IPS-15b (cell line): ENCODE data around the gene SH3RF1.

Source experiments
- H3K27me3 ChIP-seq: one replicate; pipeline ENCODE4 v1.6.1; 2013; ENCODE audit warnings: low read length; ENCODE audit not compliant: control insufficient read depth, insufficient read depth
- H3K36me3 ChIP-seq: one replicate; pipeline ENCODE4 v1.6.1; 2013; ENCODE audit warnings: low read length; ENCODE audit not compliant: control insufficient read depth, insufficient read depth
- H3K4me1 ChIP-seq: one replicate; pipeline ENCODE4 v1.6.1; 2013; ENCODE audit warnings: mild to moderate bottlenecking, low read length; ENCODE audit not compliant: control insufficient read depth, insufficient read depth
- H3K4me3 ChIP-seq: one replicate; pipeline ENCODE4 v1.5.1; 2013; ENCODE audit warnings: low read depth, low read length
- H3K9ac ChIP-seq: one replicate; pipeline ENCODE4 v1.6.1; 2013; ENCODE audit warnings: low read depth, mild to moderate bottlenecking, low read length
- H3K9me3 ChIP-seq: one replicate; pipeline ENCODE4 v1.6.1; 2013; ENCODE audit warnings: mild to moderate bottlenecking, low read length; ENCODE audit not compliant: control insufficient read depth, insufficient read depth

SH3RF1 gene

DNA sequence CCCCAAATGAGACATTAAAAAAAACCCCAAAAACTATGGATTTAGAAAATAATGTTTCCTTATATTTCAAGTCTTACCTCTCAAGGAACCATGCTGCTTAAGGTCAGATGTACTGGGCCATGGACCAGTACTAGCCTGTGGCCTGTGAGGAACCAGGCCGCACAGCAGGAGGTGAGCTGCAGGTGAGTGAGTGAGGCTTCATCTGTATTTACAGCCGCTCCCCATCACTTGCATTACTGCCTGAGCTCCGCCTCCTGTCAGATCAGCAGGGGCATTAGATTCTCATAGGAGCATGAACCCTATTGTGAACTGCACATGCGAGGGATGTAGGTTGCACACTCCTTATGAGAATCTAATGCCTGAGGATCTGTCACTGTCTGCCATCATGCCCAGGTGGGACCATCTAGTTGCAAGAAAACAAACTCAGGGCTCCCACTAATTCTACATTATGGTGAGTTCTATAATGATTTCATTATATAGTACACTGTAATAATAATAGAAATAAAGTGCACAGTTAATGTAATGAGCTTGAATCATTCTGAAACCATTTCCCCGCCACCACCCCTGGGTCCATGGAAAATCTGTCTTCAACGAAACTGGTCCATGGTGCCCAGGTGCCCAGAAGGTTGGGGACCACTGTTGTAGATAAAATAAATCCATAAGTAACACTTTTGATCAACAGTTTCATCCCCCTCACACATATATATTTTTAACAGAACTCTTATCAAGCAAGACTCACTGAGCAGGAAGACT is 155.4 kb downstream of the SH3RF1 start:
- H3K36me3 ChIP-seq = no peaks in the 10 kb centered on the region

DNA sequence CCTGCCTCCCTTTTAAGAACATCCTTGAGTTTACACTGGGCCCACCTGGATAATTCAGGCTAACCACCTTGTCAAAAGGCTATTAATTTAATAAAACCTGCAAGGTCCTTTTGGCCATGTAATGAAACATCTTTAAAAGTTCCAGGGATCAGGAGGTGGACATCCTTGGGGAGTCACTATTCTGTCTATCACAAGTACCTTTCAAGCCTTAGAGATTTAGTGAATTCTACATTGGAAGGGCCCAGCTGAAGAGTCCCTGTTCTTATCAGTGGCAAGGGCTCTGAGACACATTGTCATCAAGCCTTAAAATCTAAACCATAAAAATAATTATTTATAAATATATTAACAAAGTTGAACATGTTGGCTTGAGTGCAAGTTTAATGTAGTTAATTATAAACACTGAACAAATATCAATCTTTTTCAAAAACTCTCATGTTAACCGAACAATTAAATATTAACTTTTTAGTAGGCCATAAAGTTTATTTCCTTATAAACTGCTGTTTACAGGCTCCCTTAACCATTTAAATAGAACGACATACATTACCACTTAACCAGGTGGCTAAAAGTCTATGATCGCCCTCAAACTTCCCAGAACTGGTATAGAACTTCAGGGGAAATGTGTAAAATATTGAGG is 156.3 kb downstream of the SH3RF1 start:
- Histone ChIP-seq H3K9me3 (no peaks in the 10 kb centered on the region), H3K36me3 (no peaks in the 10 kb centered on the region)

More for the DNA sequence above, 155.4 kb downstream of the SH3RF1 start:
- H3K4me3 ChIP-seq = no peak overlapping the region
- H3K4me1 ChIP-seq = peaks cover 4% of the 10 kb centered on the region
- no peak overlapping the region for H3K9ac ChIP-seq
- no peaks in the 10 kb centered on the region for H3K27me3 ChIP-seq
- H3K9me3 ChIP-seq = no peaks in the 10 kb centered on the region

DNA sequence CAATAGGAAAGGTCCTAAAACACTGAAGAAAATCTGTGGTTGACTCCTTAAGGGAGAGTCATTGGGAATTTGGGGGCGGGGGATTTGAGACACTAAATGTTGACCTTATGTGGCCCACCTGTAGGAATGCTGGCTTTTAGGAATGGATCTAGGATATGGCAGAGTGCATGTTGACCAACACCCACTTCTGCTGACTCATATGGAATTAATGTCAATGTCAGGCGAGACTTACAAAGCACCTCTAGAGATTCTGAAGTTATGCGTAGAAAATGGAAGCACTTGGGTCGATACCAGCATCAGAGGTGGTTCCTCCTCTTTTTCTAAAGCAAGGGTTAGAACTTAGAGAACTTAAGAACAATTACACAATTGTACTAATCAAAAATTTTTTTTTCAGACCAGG is 160.1 kb downstream of the SH3RF1 start:
- Histone ChIP-seq H3K4me1 (peaks cover 4% of the 10 kb centered on the region), H3K27me3 (no peaks in the 10 kb centered on the region), H3K9me3 (no peaks in the 10 kb centered on the region), H3K9ac (no peak overlapping the region), H3K36me3 (no peaks in the 10 kb centered on the region), H3K4me3 (no peak overlapping the region)

More for the DNA sequence above, 156.3 kb downstream of the SH3RF1 start:
- H3K4me3 ChIP-seq = no peak overlapping the region
- no peaks in the 10 kb centered on the region for H3K27me3 ChIP-seq
- peaks cover 4% of the 10 kb centered on the region for H3K4me1 ChIP-seq
- no peak overlapping the region for H3K9ac ChIP-seq

DNA sequence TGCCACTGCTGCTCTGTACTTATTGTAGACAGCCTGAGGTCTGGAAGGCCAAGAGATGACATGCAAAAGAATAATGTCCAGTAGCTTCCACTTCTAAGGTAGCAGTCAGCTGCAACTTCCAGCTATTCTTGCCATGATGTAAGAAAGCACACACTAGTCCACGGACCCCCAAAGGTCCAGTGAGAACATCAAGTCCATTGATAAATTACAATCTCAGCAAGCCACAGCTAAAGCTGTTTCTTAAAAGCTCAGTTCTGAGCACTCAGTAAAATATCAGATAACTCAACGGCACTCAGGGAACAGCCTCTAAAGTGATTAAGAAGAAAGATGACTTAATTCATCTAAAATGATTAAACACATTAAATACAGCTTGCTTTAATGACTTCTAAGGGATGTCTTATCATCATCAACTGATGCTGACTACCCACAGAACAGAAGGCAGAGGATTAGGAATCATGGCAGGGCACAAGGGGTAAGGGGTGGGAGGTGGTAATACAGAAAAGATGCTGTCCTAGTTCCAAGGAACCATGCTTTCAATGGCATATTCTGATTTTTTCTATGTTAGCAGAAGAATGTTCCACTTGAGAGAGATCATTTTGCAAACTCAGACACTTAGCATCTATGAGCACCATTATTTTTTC is 161.6 kb downstream of the SH3RF1 start:
- H3K27me3 ChIP-seq = no peaks in the 10 kb centered on the region
- H3K4me3 ChIP-seq = no peak overlapping the region
- H3K9ac ChIP-seq = no peak overlapping the region
- no peaks in the 10 kb centered on the region for H3K36me3 ChIP-seq
- H3K9me3 ChIP-seq = no peaks in the 10 kb centered on the region
- H3K4me1 ChIP-seq = peaks cover 6% of the 10 kb centered on the region

DNA sequence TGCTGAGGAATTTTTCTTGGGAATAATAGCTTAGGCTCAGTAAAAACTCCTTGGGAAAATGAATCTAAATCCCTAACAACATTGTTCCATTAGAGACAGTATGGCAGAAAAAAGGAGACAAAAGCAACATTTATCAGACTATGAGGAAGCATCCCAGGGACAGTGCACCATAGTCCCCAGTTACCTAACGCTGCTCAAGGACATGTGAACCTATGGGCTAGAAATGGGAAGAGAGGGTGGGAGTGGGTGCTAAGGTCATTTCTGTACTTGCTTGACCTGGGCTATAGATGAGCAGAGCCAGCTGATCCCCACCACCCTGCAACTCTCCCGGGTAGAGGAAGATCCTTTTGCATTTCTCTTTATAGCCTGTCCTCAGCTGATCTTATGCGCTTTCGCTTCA is 162.5 kb downstream of the SH3RF1 start:
- Histone ChIP-seq H3K27me3 (no peaks in the 10 kb centered on the region), H3K9me3 (no peaks in the 10 kb centered on the region), H3K4me1 (peaks cover 12% of the 10 kb centered on the region), H3K9ac (no peak overlapping the region), H3K4me3 (no peak overlapping the region), H3K36me3 (no peaks in the 10 kb centered on the region)

DNA sequence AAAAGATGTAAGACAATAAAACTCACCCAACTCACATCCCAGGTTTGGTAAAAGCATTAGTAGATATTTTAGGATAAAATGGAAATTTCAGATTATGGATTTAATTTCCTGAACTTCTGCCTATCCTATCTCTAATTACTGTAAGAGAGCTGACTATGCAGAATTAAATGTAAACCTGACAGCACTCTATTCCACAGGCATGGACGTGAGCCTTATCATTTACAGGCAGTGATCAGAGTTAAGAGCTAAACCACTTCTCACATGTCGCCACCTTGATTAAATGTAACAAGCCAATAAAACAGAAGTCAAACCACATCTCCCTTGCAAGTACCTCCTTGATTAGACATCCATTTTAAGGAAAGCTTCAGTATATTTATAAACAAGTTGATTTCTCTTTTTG is 163.2 kb downstream of the SH3RF1 start:
- Histone ChIP-seq H3K9ac (no peak overlapping the region), H3K27me3 (no peaks in the 10 kb centered on the region), H3K36me3 (no peaks in the 10 kb centered on the region), H3K4me3 (no peak overlapping the region), H3K9me3 (no peaks in the 10 kb centered on the region), H3K4me1 (peaks cover 10% of the 10 kb centered on the region)

DNA sequence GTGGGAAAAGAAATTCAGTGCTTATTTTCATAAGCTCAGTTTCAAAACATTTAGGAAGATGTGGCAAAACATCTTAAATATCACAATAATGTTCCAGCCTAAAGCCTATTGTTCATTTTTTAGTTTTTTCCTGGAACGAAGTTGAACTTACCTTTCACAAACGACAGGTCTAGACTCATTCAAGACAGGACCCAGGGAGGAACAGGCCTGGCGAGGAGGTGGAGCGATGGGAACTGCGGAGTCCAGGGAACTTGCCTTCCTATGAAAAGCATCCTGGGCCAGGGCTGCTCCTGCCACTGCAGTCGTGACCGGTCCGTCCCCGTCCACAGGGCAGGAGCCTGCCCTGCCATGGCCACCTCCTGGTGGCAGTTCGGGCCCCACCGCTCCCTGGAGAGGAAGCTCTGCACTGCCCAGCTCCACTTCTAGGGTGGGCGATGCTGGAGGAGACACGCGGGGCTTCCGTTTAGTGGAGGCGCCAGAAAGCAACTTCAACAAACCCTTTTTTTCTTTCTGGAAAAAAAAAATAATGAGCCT is 164.0 kb downstream of the SH3RF1 start:
- peaks cover 8% of the 10 kb centered on the region for H3K4me1 ChIP-seq
- no peak overlapping the region for H3K9ac ChIP-seq
- H3K4me3 ChIP-seq = no peak overlapping the region
- no peaks in the 10 kb centered on the region for H3K36me3 ChIP-seq
- H3K27me3 ChIP-seq = no peaks in the 10 kb centered on the region
- no peaks in the 10 kb centered on the region for H3K9me3 ChIP-seq

DNA sequence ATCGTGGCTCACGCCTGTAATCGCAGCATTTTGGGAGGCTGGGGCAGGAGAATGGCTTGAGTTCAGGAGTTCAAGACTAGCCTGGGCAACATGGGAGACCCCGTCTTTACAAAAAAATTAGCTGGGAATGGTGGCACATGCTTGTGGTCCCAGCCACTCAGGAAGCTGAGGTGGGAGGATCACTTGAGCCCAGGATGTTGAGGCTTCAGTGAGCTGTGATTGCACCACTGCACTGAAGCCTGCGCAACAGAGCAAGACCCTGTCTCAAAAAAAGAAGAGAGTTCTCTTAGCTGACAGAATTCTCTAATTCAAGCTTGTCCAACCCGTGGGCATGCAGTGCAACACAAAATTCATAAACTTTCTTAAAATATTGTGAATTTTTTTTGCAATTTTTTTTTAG is 165.1 kb downstream of the SH3RF1 start:
- Histone ChIP-seq H3K36me3 (no peaks in the 10 kb centered on the region), H3K9me3 (no peaks in the 10 kb centered on the region), H3K4me3 (no peak overlapping the region), H3K27me3 (no peaks in the 10 kb centered on the region), H3K4me1 (peaks cover 8% of the 10 kb centered on the region), H3K9ac (no peak overlapping the region)

DNA sequence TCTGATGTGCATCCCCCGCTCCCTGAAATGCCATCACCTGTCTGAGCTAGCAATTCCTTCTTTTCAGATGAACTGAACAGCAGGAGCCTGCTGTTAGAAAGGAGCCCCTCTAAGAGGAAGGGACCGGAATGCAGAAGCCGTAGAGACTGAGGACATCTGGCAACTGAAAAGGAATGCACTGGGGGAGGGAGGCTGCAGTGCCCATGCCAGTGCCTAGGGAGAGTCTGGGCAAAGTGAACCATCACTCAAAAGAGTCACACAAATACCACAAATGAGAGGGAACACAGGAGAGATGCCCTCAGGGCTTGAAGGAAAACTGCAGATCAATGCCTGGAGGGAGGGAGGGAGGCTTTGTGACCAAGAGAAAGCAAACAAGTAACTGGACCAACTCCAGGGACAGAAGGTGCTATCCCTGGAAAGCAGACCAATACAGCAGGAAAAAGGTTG is 166.8 kb downstream of the SH3RF1 start:
- H3K9me3 ChIP-seq = no peaks in the 10 kb centered on the region
- no peaks in the 10 kb centered on the region for H3K36me3 ChIP-seq
- H3K9ac ChIP-seq = no peak overlapping the region
- no peaks in the 10 kb centered on the region for H3K27me3 ChIP-seq
- no peak overlapping the region for H3K4me3 ChIP-seq
- peaks cover 8% of the 10 kb centered on the region for H3K4me1 ChIP-seq

DNA sequence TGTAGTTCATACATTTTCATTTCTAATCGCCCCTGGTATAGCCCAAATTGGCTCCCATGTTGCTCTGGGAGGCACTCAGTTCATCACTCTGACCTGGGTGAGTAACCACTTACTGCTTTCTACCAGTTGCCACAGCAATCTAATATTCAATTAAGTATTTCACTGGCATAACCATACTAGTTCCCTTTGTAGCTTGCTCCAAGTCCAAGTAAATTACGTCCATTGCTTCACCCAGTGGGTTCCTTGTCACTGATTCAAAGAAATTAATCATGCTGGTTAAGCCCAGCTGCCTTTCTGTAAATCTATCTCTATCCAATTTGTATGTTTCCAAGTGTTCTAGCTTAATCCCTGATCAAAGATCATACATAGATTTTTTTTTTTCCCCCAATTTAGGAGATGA is 168.7 kb downstream of the SH3RF1 start:
- Histone ChIP-seq H3K27me3 (no peaks in the 10 kb centered on the region), H3K9ac (no peak overlapping the region), H3K9me3 (no peaks in the 10 kb centered on the region), H3K4me3 (no peak overlapping the region), H3K4me1 (peaks cover 8% of the 10 kb centered on the region), H3K36me3 (no peaks in the 10 kb centered on the region)

DNA sequence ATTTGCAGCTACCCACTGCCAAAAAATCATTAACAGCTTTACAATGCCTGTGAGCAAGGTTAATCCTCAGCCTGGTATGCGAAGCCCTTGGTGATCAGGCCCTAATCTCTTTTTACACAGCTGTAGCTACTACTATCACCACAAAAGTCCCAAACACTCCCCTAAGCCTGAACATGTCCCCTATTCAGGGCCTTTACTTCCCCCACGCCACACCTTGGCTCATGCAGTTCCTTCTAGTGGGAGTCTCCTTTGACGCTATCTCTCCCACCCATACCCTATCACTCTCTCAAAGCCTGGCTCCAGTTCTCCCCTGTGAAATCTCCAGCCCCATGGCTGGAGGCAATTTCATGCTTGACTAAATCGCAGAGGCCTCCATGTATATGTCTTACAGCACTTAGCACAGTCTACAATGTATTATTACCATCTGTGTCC is 170.1 kb downstream of the SH3RF1 start:
- Histone ChIP-seq H3K36me3 (no peaks in the 10 kb centered on the region), H3K9ac (no peak overlapping the region), H3K4me3 (no peak overlapping the region), H3K4me1 (peaks cover 8% of the 10 kb centered on the region), H3K9me3 (no peaks in the 10 kb centered on the region), H3K27me3 (no peaks in the 10 kb centered on the region)
